Left renal cortex interstitium (tissue), 4 donors: ENCODE data around the gene RBM39. TPM values are rescaled to one million over a fixed set of nuclear protein-coding genes. Genes with fewer than 3 reads are reported as not detected.
"Not testable (repeated sequence)": the region's sequence is repeated elsewhere in the genome, so short reads cannot be mapped to it uniquely, and the experiment has no call there.

Source experiments
- DNase-seq, 4 donors: peaks; one replicate each; pipeline ENCODE4 v3.0.0-alpha.2; 2013; ENCODE audit warnings: low read depth in 4 of 4, low spot score in 2 of 4, missing footprints in 1 of 4
- polyA plus RNA-seq, 4 donors: library from polyadenylated mRNA; unstranded; fragments of 120-200 nt; gene quantifications; one replicate each; pipeline ENCODE4 v1.2.1, GENCODE V29; 2013; ENCODE audit not compliant: insufficient read length in 4 of 4

Gene RBM39
- polyA plus RNA-seq, 4 donors = 488 to 707 (median 633) TPM

DNA sequence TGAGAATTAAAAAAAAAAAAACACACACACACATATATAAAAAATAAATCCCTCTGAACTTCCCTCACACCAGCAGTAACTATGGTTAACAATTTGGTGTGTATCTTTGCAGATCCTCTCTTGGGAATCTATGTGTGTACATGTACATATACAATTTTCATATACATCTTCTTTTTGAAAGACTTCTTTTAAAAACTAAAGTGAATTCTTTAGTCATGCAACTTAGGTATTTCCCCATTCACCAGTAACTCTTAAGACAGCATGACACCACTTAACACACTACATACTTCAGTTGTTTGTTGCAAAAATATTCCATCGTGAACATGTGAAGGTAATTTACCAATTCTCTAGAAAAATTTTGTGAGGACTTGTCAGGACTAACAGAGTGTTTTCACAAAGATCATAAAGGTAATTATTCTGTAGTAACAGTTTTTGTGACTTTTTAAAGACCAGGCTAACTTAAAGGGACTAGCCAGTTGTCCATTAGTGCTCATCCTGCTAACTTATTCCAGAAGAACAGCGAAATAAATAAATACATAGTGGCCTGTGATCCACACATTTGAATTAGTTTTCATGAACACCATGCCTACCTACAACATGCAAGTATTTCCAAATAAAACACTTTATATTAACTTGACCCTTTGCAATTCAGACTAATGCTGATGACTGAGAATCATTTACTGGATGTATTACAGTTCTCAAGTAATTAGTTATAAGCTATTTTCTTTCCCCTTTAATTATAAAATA, 12.1 kb downstream of the RBM39 start:
- DNase-seq = no peak

DNA sequence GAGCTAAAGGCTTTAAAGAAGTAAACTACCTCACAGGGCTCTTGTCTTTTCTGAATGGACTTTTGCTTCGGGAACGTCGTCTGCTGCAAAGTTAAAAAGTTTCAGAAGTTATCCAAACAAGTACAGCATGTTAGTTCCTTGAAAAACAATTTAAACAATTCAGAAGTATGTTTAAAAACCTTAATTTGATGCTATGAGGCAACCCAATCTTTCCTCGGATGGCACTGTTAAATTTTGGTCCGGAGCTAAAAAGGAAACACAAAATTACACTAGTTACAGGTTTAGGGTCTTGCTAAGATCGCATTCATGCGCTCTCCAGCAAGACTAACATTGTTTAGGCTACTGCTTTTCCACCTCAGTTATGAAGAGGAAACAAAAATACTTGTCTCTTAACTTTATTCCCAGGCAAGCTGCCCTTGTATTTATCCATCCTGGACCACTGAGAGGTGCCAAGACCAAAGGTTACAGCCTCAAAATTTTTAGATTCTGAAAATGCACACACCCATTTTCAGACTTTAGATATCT, 12.7 kb downstream of the RBM39 start:
- DNase-seq = no peak

DNA sequence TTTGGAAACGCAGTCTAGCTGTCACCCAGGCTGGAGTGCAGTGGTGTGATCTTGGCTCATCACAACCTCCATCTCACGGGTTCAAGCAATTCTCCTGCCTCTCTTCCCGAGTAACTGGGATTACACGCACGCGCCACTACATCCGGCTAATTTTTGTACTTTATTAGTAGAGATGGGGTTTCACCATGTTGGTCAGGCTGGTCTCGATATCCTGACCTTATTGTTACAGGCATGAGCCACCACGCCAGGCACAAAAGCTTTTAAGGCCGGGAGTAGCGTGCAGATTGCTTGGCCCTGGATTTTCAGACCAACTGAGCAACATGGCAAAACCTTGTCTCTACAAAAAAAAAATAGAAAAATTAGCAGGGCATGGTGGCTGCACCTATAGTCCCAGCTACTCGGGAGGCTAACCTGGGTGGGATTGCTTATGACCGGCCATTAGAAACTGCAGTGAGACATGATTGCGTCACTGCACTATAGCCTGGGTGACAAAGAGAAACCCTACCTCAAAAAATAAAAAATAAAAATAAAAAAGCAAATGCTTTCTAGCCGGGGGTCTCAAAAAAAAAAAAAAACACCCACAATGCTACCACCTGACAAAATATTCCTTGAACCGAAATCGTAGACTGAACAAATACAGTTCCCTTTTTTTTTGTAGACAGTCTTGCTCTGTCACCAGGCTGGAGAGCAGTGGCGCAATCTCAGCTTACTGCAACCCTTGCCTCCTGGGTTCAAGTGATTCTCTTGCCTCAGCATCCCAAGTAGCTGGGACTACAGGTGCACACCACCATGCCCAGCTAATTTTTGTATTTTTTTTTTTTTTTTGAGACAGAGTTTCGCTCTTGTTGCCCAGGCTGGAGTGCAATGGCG, 15.0 kb downstream of the RBM39 start:
- no peak for DNase-seq

DNA sequence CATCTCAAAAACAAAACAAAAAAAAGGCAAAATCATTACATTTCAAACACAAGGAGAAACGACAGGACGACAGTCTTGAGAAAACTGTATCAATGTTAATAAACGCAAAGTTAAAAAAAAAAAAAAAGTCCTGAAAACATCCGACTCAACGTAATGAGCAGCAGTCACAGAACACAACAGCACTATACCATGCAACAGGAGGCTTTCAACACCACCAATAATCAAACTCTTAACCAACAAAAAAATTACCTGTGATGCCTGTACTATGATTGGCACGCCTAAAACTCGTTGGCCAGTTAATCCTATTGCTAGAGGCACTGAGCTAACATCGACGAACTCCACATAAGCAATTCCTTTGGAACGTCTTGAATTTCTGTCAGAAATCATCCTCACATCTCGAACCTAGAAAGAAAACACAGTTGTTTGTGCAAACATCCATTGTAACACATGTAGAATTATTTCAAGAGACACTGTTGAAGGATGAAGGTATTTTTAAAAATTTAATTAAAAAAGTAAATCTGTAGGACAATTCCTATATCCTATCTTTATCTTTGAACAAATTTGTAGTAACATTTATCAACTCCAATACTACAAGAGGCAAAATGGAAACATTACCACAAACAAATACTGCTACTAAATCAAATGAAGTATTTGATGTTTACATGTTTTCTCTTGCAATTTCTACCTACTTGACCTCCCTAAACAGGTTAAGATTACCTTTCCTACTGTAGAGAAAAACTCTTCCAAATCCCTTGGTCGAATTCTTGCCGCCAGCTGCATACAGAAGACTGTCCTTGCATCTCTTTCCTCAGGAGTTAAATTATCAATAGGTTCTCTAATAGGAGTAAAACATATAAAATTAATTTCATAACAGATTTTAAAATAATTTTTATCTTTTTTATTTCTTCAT, 17.5 kb downstream of the RBM39 start:
- no peak for DNase-seq

DNA sequence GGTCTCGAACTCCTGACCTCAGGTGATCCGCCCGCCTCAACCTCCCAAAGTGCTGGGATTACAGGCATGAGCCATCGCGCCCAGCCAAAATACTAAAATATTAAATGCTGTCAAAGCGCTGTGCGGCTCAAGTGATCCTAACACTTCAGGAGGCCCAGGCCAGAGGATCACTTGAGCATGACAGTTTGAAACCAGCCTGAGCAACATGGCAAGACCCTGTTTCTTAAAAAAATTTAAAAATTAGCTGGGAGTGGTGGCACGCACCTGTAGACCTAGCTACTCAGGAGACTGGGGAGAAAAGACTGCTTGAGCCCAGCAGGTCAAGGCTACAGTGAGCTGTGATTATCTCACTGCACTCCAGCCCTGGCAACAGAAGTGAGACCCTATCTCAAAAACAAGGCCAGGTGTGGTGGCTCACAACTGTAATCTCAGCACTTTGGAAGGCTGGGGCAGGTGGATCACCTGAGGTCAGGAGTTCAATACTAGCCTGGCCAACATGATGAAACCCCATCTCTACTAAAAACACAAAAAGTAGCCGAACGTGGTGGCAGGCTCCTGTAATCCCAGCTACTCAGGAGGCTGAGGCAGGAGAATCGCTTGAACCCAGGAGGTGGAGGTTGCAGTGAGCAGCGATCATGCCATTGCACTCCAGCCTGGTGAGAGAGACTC, 18.3 kb downstream of the RBM39 start:
- not testable (repeated sequence) for DNase-seq

DNA sequence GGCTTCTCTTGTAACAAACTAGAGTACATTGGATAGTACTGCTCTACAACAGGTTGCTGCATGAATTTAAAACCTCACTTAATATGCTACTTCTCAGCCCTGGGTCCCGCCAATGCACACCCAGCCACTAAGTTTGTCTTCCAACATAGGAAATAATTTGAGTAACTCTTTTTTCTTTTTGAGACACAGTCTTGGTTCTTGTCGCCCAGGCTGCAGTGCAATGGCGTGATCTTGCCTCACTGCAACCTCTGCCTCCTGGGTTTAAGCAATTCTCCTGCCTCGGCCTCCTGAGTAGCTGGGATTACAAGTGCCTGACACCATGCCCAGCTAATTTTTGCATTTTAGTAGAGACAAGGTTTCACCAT, 18.8 kb downstream of the RBM39 start:
- DNase-seq = not testable (repeated sequence)

DNA sequence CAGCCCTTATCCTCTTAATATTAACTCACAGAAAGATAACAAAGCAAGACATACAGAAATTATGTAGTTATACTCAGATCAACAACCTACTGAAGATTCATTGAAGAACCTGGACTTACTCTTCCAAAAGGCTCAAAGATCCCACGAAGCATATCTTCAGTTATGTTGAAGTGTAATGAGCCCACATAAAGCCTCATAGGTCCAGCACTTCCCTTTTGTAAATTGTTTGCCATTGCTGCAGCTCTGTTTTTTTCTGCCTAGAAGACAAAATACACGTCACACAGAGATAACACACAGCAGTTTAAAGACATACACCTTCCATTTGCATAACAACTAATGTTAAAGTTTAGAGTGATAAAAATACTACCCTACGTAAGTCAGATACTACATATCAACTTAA, 20.4 kb downstream of the RBM39 start:
- no peak for DNase-seq

DNA sequence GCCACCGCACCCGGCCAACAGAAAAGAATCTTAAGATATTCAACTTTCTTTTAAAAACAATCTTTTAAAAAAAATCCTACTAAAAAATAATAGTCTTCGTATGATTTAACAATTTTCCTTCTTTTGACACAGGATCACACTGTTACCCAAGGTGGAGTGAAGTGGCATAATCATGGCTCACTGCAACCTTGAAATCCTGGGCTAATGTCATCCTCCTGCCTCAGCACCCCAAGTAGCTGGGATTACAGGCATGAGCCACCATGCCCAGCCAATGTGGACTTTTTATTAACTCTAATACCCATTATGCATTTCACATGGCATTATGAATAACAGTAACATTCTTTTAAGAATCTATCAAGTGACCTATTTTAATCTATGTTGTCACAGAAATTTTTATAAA, 20.8 kb downstream of the RBM39 start:
- no peak for DNase-seq

DNA sequence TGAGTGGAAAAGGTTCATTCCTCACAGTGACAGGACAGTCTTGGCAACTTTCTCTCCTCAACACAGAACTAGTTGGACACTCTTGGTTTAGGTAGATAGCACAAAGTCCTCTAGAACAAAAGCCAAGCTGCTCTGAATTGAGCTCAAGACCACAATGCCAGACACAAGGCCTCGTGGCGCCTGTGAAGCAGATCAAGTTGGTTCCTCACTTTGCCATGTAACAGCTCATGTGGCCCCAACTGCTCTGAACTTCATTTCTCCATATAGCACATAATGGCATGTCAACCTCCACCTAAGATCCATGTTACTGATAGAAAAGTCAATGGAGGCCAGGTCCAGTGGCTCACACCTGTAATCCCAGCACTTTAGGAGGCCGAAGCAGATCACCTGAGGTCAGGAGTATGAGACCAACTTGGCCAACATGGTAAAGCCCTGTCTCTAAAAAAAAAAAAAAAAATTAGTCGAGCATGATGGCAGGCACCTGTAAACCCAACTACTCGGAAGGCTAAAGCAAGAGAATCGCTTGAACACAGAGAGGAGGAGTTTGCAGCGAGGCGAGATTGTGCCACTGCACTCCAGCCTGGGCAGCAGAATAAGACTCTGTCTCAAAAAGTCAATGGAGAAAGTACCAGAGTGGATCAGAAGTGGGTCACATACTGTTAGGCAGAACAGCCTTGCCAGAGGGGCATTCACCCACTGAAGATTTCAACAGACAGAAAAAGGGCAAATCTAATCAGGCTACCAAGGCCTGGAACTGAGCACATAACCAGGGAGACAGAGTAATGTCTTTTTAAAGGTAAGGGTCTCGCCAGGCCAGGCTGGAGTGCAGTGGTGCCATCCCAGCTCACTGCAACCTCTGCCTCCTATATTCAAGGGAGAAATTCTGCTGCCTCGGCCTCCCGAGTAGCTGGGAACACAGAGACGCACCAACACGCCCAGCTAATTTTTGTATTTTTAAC, 21.6 kb downstream of the RBM39 start:
- no peak for DNase-seq

DNA sequence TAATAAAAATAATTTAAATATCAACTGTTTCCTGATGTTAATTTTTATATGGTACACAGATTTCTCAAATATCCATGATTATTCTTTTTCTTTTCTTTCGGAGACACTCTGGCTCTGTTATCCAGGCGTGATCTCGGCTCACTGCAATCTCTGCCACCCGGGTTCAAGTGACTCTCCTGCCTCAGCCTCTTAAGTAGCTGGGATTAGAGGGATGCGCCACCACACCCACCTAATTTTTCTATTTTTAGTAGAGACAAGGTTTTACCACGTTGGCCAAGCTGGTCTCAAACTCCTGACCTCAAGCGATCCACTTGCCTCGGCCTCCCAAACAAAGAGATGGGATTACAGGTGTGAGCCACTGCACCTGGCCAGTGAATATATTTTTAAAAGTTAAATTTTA, 22.3 kb downstream of the RBM39 start:
- no peak for DNase-seq

DNA sequence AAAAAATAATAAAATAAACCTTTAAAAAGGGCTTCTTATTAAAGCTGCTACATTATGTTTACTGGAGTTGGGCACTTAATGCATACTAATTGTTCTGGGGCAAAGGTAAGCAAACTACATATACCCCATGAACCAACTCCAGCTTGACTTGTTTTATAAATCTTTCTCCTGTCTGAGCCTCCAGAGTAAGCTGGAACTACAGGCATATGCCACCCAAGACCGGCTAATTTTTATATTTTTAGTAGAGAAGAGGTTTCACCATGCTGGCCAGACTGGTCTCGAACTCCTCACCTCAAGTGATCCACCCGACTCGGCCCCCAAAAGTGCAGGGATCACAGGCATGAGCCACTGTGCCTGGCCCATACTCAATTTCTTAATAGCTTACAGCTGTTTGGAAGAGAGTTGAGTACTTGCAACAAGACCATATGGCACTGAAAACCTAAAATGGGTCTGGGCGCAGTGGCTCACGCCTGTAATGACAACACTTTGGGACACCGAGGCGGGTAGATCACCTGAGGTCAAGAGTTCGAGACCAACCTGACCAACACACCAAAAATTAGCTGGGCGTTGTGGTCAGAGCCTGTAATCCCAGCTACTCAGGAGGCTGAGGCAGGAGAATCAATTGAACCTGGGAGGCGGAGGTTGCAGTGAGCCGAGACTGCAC, 23.0 kb downstream of the RBM39 start:
- no peak for DNase-seq

DNA sequence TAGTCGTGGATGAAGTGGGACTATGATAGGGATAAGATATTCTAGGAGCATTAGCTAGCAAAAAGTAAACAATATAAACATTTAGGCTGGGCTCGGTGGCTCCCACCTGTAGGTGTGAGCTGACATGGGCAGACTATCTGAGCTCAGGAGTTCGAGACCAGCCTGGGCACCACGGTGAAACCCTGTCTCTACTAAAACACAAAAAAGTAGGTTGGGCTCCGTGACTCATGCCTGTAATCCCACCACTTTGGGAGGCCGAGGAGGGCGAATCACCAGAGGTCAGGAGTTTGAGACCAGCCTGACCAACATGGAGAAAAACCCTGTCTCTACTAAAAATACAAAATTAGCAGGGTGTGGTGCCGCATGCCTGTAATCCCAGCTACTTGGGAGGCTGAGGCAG, 23.7 kb downstream of the RBM39 start:
- DNase-seq = not testable (repeated sequence)

DNA sequence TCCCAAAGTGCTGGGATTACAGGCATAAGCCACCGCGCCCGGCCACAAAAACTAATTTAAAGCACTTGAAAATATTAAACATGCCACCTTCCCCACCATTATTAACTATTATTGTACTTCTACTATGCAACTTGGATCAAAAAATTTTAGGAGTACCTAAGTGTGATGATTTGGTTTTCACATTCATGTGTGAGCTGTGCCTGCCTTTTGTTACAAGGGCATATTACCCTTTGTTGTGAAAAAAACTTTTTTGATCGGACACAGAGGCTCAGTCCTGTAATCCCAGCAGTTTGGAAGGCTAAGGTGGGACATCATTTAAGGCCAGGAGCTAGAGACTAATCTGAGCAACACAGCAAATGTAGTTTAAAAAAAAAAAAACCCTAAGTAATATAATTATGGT, 25.7 kb downstream of the RBM39 start:
- no peak for DNase-seq

DNA sequence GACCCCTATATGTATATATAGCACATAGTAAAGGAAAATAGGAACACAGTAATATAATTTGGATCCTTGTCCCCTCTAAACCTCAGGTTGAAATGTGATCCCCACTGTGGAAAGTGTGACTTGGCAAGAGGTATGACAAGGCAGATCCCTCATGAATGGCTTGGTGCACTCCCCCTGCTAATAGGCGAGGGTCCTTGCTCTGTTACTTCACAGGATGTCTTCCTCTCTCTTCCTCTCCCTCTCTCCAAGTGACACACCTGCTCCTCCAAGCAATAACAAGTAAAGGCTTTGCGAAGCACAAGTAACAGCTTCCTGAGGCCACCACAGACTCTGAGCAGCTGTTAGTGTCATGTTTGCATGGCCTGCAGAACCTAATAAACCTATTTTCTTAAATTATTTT, 26.4 kb downstream of the RBM39 start:
- no peak for DNase-seq

DNA sequence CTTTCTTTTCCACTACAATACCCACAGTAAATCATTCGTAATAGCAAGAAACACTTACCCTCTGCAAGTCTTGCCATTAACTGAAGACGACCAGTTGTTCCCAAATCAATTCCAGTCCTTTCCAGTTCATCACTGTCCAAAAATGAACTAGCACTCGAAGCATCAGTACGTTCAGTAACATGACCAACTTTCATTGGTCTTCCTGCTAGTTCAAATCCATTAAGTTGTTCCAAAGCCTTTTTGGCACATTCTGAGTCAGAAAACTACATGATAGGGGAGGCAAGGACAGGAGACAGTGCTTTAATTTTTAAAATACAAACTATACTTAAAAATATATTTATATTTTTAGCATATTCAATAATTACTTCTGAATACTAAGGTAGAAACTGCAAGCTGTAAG, 27.9 kb downstream of the RBM39 start:
- no peak for DNase-seq

DNA sequence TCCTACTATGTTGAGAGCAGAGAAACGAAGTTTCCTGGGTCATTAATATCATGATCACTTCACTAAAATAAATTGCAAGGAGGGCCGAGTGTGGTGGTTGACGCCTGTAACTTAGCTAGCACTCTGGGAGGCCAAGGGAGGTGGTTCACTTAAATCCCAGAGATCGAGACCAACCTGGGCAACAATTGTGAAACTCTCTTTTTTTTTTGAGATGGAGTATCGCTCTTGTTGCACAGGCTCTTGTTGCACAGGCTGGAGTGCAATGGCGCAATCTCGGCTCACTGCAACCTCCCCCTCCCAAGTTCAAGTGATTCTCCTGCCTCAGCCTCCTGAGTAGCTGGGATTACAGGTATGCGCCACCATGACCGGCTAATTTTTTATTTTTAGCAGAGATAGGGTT, 28.9 kb downstream of the RBM39 start:
- not testable (repeated sequence) for DNase-seq

DNA sequence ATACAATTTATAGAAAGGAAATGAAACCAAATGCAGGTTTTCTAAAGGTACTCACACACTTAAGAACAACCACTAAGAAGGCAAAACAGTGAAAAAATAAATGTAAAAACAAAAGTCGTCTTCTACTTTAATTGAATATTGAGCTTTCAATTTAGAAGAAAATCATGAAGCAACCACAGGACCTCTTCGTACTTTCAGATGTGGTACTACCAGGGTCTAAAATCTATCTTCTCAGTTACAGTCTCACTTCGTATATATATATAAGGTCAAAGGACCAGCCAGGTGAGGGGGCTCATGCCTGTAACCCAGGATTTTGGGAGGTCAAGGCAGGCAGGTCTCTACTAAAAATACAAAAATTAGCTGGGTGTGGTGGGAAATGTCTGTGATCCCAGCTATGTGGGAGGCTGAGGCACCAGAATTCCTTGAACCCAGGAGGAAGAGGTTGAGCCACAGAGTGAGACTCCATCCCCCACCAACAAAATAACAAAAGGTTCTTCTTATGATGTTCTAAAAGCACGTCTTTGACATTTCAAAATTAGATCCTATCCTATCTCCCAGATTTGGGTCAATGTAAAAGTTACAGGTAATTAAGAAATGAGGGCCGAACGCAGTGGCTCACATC, 30.4 kb downstream of the RBM39 start:
- DNase-seq = no peak
